ENCODE results near the gene GIGYF1.
"Not testable (repeated sequence)": the region's sequence is repeated elsewhere in the genome, so short reads cannot be mapped to it uniquely, and the experiment has no call there.

GRCh38 chr7:100669106-100669505, 24.9 kb downstream of the GIGYF1 start:
- not testable (repeated sequence) for TF ChIP-seq FOXP2 (optimal IDR thresholded peaks at IDR 0.05; ENCODE audit: control extremely low read depth, extremely low read length, insufficient read depth); EZH2 (IDR thresholded peaks at IDR 0.05); POLR2AphosphoS5 (IDR thresholded peaks at IDR 0.05; ENCODE audit: borderline replicate concordance, low read depth, low read length)
